HG03064 (cell line): Measurements from ENCODE around the gene HGFAC.

ENCODE experiments used
- ATAC-seq: cut with Tn5 transposase; IDR thresholded peaks from one replicate; pipeline ENCODE4 v1.9.1; 2021; ENCODE audit warnings: low read depth; ENCODE audit not compliant: unreplicated experiment

Gene HGFAC

GRCh38 chr4:3441501-3442459 is at the start of gene HGFAC:
Gene HGFAC (plus strand): TSS chr4:3441968. CDS start chr4:3442002, 34 bp downstream.
- ATAC-seq = no peak

- no peak for ATAC-seq
These were observed 49.4 kb upstream of the HGFAC start for GRCh38 chr4:3392321-3392720.

DNA sequence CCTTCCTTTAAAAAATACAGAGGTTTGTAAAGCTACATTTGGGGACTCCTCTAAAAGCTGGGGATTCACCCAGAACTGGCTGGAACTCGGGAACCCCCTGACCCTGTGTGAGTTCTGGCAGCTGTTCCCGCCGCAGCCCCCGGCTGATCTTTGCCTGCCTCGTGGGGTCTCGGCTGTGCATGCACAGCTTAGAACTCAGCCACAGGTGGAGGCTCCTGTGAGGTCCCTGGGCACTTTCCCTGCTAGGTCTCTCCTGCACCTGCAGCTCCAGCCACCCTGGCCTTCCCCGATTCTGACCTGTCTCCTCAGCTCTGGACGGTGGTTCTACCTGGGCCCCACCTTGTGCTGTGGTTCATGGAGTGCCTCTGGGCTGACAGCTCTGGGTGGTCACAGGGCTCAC is 48.6 kb upstream of the HGFAC start:
- no peak for ATAC-seq

DNA sequence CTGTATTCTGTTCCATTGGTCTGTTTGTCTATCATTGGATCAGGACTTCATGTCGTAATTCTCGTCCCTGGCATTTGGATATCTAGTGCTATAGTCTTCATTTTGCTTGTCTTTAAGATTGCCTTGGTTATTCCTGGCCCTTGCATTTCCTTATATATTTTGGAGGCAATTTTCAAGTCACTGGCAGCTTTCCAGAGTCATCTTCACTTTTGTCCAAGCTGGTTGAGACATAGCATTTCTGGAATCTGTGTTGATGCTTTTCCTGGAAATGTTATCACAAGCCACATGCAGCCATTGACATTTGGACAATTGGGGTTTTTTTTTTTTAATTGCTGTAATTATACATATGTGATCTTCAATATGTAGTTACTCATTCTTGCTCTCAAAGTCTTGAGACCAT is 45.2 kb upstream of the HGFAC start:
- ATAC-seq = no peak

DNA sequence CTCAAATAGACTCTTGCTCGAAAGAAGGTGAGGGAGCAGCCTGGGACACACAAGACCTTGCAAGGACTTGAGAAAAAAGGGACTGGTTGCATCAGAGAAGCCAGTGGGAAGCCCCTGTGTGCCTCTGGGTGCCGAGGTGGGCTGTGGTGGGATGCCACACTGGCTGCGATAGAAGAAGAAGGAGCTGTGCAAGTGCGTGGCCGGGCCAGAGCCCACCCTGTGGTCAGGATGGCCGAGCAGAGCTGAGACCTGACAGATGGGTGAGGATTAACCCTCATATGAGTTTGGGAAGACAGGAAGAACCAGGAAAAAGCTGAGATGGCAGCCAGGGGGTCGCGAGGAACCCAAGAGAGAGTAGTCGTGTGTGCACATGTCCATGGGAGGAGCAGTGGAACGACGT is 44.6 kb upstream of the HGFAC start:
- no peak for ATAC-seq

- ATAC-seq = no peak
These were observed 42.2 kb upstream of the HGFAC start for GRCh38 chr4:3399277-3400194.

DNA sequence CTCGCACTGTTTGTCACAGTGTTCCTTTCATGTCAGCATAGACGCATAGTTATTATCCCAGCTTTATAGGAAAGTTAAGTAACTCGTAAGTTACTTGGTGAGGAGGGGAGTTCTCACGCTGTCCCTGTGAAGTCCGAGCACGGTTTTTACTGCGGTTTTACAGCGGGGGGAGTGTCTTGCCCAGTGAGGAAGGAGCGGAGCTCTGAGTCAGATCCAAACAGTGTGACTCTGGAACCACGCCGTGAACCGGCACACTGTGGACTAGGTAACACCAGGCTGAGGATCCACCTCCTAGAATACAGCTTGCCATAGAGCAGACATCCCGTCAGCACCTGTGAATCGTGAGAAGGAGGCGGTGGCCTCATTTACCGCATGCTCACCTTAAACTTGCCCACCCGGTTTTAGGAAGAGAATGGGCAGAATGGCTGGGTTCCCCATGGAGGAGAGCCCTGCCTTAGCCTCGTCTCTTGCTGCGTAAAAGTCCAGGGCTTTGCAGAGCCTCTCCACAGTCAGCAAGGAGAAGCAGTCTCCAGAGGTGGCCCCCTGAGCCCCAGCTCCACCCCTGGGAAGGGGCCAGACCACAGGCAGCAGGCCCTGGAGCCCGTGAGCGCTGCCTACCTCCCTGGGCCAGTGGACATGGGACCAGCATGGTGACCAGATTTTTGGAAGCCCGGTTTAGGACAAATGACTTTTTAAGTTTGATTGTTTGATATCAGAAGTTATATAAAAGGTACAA is 40.2 kb upstream of the HGFAC start:
- ATAC-seq = no peak

DNA sequence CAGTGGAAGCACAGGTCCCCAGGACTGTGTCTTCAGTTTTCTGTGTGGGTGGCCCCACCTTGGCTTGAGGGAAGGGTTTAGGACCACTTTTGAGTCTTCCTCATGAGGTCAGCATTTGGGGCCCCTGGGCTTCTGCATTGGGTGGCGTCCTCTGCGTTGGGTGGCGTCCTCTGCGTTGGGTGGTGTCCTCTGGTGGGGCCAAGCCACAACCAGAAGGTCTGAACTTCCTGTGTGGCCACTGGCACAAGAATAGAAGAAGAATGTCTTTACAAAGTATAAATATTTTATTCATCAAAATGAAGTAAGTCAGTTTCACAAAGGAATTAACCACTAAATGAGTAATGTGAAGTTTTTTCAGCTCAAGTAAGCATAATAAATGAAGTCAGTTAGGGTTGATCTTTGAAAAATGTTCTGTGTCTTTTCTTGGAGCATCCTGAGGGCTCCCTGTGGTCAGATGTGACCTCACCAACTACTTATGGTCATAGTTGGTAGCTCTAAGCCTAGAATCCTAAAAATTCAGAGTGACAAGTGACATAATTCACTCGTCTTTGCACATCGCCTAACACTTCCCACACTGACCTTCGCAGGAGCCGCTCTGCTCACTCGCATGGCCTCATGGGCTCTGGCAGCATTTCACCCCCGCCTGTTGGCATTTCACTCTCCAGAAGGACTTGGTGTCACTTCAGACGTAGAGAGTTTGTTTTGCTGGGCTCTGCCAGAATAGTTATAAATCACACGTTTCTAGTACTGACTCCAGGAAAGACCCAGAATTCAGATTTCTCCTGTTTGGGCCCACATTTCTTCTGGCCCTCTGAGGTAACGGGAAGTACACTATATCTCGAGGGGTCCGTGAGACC is 39.0 kb upstream of the HGFAC start:
- no peak for ATAC-seq

- ATAC-seq = no peak
These were observed 38.3 kb upstream of the HGFAC start for GRCh38 chr4:3403348-3403906.

DNA sequence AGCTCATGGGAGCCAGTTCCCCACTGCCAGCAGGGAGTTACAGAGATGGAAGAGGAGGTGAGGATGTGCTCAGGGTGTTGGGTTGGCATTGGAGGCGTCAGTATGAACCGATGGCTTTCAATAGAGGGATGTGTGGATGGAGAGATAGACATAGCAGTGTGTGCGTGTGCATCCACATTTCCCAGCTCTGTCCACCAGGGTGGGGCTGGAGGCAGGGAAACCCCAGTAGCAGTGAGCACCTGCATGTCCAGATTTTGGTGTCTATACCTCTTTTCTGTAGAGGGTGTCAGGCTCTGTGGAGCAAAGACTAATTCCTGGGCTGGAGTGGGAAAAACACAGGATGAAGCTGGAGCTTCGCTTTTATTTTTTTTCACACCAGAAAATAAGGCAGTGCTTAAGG is 37.2 kb upstream of the HGFAC start:
- ATAC-seq = no peak

GRCh38 chr4:3405176-3405575 is 36.6 kb upstream of the HGFAC start:
- no peak for ATAC-seq

DNA sequence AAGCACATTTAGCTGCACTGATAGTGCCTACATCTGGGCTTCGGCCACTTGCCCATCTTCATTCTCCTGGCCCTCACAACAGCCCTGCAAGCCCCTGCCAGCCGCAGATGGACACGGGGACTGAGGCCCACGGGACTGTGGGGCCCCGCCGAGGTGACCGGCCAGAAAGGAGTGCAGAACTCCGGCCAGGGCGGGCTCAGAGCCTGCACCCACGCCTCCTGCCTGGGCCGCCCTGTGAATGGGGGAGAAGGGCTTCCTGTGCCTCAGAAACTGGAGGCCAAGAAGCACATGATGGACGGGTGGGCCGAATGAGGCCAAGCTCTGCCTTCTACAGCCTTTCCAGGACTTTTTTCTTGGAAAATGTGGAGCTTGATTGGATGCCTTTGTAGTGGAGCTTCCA is 35.7 kb upstream of the HGFAC start:
- no peak for ATAC-seq

- ATAC-seq = no peak
These were observed 35.3 kb upstream of the HGFAC start for GRCh38 chr4:3406431-3406830.

GRCh38 chr4:3407171-3407771 is 34.5 kb upstream of the HGFAC start:
- no peak for ATAC-seq

GRCh38 chr4:3407930-3408792 is 33.6 kb upstream of the HGFAC start:
- no peak for ATAC-seq

- ATAC-seq = no peak
These were observed 32.9 kb upstream of the HGFAC start for GRCh38 chr4:3408793-3409330.

- no peak for ATAC-seq
These were observed 32.1 kb upstream of the HGFAC start for GRCh38 chr4:3409571-3410091.
